DND-41 (cell line): Measurements from ENCODE around the gene ORMDL2.
A peak's percentile ranks its signal among the peaks of the same experiment; 100 is the strongest.

Source experiments
- ATAC-seq: fragments of 200-7000 bp; cut with Tn5 transposase; 3 replicates; pipeline ENCODE4 v1.9.1; 2021; ENCODE audit warnings: low read depth; ENCODE audit not compliant: insufficient read depth
- DNase-seq: peaks from one replicate; pipeline ENCODE4 v3.0.0-alpha.2; 2020
- H2AFZ ChIP-seq: 2 replicates; pipeline ENCODE4 v1.6.0; 2012; ENCODE audit warnings: low read depth, low read length
- H3K27ac ChIP-seq: 2 replicates; pipeline ENCODE4 v1.5.1; 2012; ENCODE audit warnings: low read length, inconsistent platforms
- H3K27me3 ChIP-seq: fragments of 200-600 bp; sonication (generic); 2 replicates; pipeline ENCODE4 v1.6.0; 2012; ENCODE audit warnings: low read length, mild to moderate bottlenecking, inconsistent platforms; ENCODE audit not compliant: insufficient read depth, poor library complexity
- H3K36me3 ChIP-seq: 2 replicates; pipeline ENCODE4 v1.5.1; 2012; ENCODE audit warnings: low read length, inconsistent platforms; ENCODE audit not compliant: insufficient read depth
- H3K4me1 ChIP-seq: 2 replicates; pipeline ENCODE4 v1.5.1; 2012; ENCODE audit warnings: mild to moderate bottlenecking, low read length; ENCODE audit not compliant: insufficient read depth
- H3K4me2 ChIP-seq: 2 replicates; pipeline ENCODE4 v1.6.0; 2012; ENCODE audit warnings: mild to moderate bottlenecking, moderate library complexity, low read length, inconsistent platforms; ENCODE audit not compliant: insufficient read depth
- H3K4me3 ChIP-seq, 2 experiments: fragments of 200-600 bp in 1 of 2; shearing (Covaris generic) in 1 of 2; 2 replicates each; pipeline ENCODE4 v1.5.1; 2012 to 2016; ENCODE audit warnings: inconsistent platforms in 2 of 2, low read length in 2 of 2, mild to moderate bottlenecking in 2 of 2, low read depth in 1 of 2, moderate library complexity in 1 of 2
- H3K79me2 ChIP-seq: 2 replicates; pipeline ENCODE4 v1.6.0; 2012; ENCODE audit warnings: low read length, inconsistent platforms; ENCODE audit not compliant: insufficient read depth
- H3K9ac ChIP-seq: 2 replicates; pipeline ENCODE4 v1.6.0; 2012; ENCODE audit warnings: low read depth, mild to moderate bottlenecking, inconsistent platforms, low read length, moderate library complexity
- H3K9me3 ChIP-seq: 2 replicates; pipeline ENCODE4 v1.5.1; 2012; ENCODE audit warnings: low read length, moderate library complexity, mild to moderate bottlenecking, inconsistent platforms; ENCODE audit not compliant: insufficient read depth, severe bottlenecking
- H4K20me1 ChIP-seq: 2 replicates; pipeline ENCODE4 v1.6.0; 2012; ENCODE audit warnings: low read length; ENCODE audit not compliant: insufficient read depth
- CTCF ChIP-seq: IDR thresholded peaks from 2 replicates; pipeline ENCODE4 v1.5.1; 2012; ENCODE audit warnings: borderline replicate concordance, low read length, moderate library complexity, mild to moderate bottlenecking; ENCODE audit not compliant: poor library complexity, severe bottlenecking; ENCODE audit errors: extremely low read depth
- EZH2 ChIP-seq: IDR thresholded peaks from 3 replicates; pipeline ENCODE4 v1.6.1; 2012; ENCODE audit warnings: borderline replicate concordance, low read depth, mild to moderate bottlenecking, moderate library complexity, low read length, inconsistent platforms; ENCODE audit not compliant: severe bottlenecking

ORMDL2 gene

GRCh38 chr12:55829967-55830600 lies 12.2 kb downstream of the ORMDL2 start:
- ATAC-seq, result peak; percentile 46
- peaks cover 53% of the 10 kb centered on the region for H3K79me2 ChIP-seq
- H2AFZ ChIP-seq, result peak overlapping the region; percentile 83
- H3K4me2 ChIP-seq, result peak overlapping the region; percentile 96
- H3K27ac ChIP-seq, result peak overlapping the region; percentile 71
- H3K4me1 ChIP-seq, result peaks cover 54% of the 10 kb centered on the region
- TF ChIP-seq EZH2, result no peak
- peak; percentile 2 for TF ChIP-seq CTCF
- peaks cover 24% of the 10 kb centered on the region for H3K36me3 ChIP-seq
- no peaks in the 10 kb centered on the region for H3K9me3 ChIP-seq
- H4K20me1 ChIP-seq, result peaks cover 5% of the 10 kb centered on the region; the same call in 1 of the 2 replicates
- H3K4me3 ChIP-seq, result peak overlapping the region; percentile 78 to 91
- H3K27me3 ChIP-seq, result no peaks in the 10 kb centered on the region
- peak; percentile 46 for DNase-seq
- H3K9ac ChIP-seq, result peak overlapping the region; percentile 83

- peaks cover 48% of the 10 kb centered on the region for H3K79me2 ChIP-seq
- DNase-seq (peak; percentile 72), ATAC-seq (peak; percentile 11; the same call in 1 of the 3 replicates)
- peak overlapping the region; percentile 83 for H2AFZ ChIP-seq
- no peaks in the 10 kb centered on the region for H3K9me3 ChIP-seq
- TF ChIP-seq EZH2 (no peak), CTCF (no peak)
- peak overlapping the region; percentile 71 for H3K27ac ChIP-seq
- H3K4me1 ChIP-seq, result peaks cover 48% of the 10 kb centered on the region
- peak overlapping the region; percentile 83 for H3K9ac ChIP-seq
- peaks cover 20% of the 10 kb centered on the region for H3K36me3 ChIP-seq
- H3K27me3 ChIP-seq, result no peaks in the 10 kb centered on the region
- H3K4me3 ChIP-seq, result peak overlapping the region; percentile 78 to 91
- H4K20me1 ChIP-seq, result peaks cover 5% of the 10 kb centered on the region; the same call in 1 of the 2 replicates
- H3K4me2 ChIP-seq, result peak overlapping the region; percentile 96
Observed at GRCh38 chr12:55830601-55831446, 13.0 kb downstream of the ORMDL2 start.

- Histone ChIP-seq H3K27ac (peak overlapping the region; percentile 71; the same call in 1 of the 2 replicates), H2AFZ (peak overlapping the region; percentile 83), H3K9ac (peak overlapping the region; percentile 83), H3K4me2 (peak overlapping the region; percentile 96), H3K4me1 (peaks cover 41% of the 10 kb centered on the region), H3K36me3 (peaks cover 16% of the 10 kb centered on the region), H3K27me3 (no peaks in the 10 kb centered on the region), H3K4me3 (peak overlapping the region in 1 of 2 experiments; percentile 78; a peak in 2 of 4 replicates), H4K20me1 (peaks cover 5% of the 10 kb centered on the region; the same call in 1 of the 2 replicates), H3K79me2 (peaks cover 42% of the 10 kb centered on the region), H3K9me3 (no peaks in the 10 kb centered on the region)
- ATAC-seq (no peak), DNase-seq (no peak)
- TF ChIP-seq CTCF, result no peak
Observed at GRCh38 chr12:55831447-55831815, 13.6 kb downstream of the ORMDL2 start.
